Activated CD8-positive, alpha-beta memory T cell treated with anti-CD3 and anti-CD28 coated beads, Interleukin-2, amount 10 ng/mL, durations not matched to agents 7 days and 5 days (primary cell): ENCODE results near the gene HK3. TPM values are rescaled to one million over a fixed set of nuclear protein-coding genes. Genes with fewer than 3 reads are reported as not detected.
"Not testable (repeated sequence)": the region's sequence is repeated elsewhere in the genome, so short reads cannot be mapped to it uniquely, and the experiment has no call there.

Source experiments
- ATAC-seq: fragments of 150-1000 bp; cut with Tn5 transposase; one replicate; pipeline ENCODE4 v1.10.0; 2021; ENCODE audit warnings: moderate library complexity
- CTCF ChIA-PET: fragments of 350-600 bp; sonication (Branson Sonifier 250); formaldehyde crosslinking; loops from one replicate; lab custom pipeline; 2021; ENCODE audit warnings: antibody characterized with exemption; lab: Charles Lee
- DNase-seq: peaks from one replicate; pipeline ENCODE4 v3.0.0-alpha.2; 2020
- H3K27ac Mint-ChIP-seq: one replicate; pipeline ENCODE4 v1.8.0; 2021; ENCODE audit warnings: mild to moderate bottlenecking, mixed read lengths
- H3K27me3 Mint-ChIP-seq: one replicate; pipeline ENCODE4 v1.8.0; 2021; ENCODE audit warnings: mixed read lengths
- H3K36me3 Mint-ChIP-seq: one replicate; pipeline ENCODE4 v1.8.0; 2021; ENCODE audit warnings: mild to moderate bottlenecking, mixed read lengths
- H3K4me1 Mint-ChIP-seq: one replicate; pipeline ENCODE4 v1.8.0; 2021; ENCODE audit warnings: mixed read lengths
- H3K4me3 Mint-ChIP-seq: one replicate; pipeline ENCODE4 v1.8.0; 2021; ENCODE audit warnings: mild to moderate bottlenecking, moderate library complexity, mixed read lengths
- H3K9me3 Mint-ChIP-seq: one replicate; pipeline ENCODE4 v1.8.0; 2022; ENCODE audit warnings: low read depth, mixed read lengths
- total RNA-seq, 2 experiments: library from RNA; stranded (reverse); gene quantifications; one replicate each; pipeline ENCODE4 v1.2.3, GENCODE V29; 2021

The HK3 gene
- total RNA-seq, 2 experiments from 2014 or later = not detected

GRCh38 chr5:176876506-176877431 is 22.4 kb downstream of the HK3 start:
- DNase-seq (no peak), ATAC-seq (no peak)
- H3K27ac Mint-ChIP-seq = no peak overlapping the region
- H3K4me1 Mint-ChIP-seq = peaks cover 4% of the 10 kb centered on the region
- H3K27me3 Mint-ChIP-seq = peaks cover 17% of the 10 kb centered on the region
- H3K4me3 Mint-ChIP-seq = no peak overlapping the region
- CTCF ChIA-PET = interaction anchor here (1.3 kb wide), 1 partner anchor 216 kb away, joined by 3 read pairs; no protein-coding TSS in a partner anchor
- H3K9me3 Mint-ChIP-seq = peaks cover 4% of the 10 kb centered on the region
- H3K36me3 Mint-ChIP-seq = no peaks in the 10 kb centered on the region

- CTCF ChIA-PET = interaction anchor here (1.3 to 1.6 kb wide), 2 partner anchors 215 kb away, joined by 3 to 8 read pairs; no protein-coding TSS in a partner anchor
- no peak overlapping the region for H3K4me3 Mint-ChIP-seq
- no peaks in the 10 kb centered on the region for H3K36me3 Mint-ChIP-seq
- no peak overlapping the region for H3K27ac Mint-ChIP-seq
- H3K27me3 Mint-ChIP-seq = peaks cover 17% of the 10 kb centered on the region
- ATAC-seq = no peak
- DNase-seq = no peak
- peaks cover 4% of the 10 kb centered on the region for H3K9me3 Mint-ChIP-seq
- peaks cover 4% of the 10 kb centered on the region for H3K4me1 Mint-ChIP-seq
Observed at GRCh38 chr5:176875783-176876505, 23.2 kb downstream of the HK3 start.

GRCh38 chr5:176875014-176875550 is 24.1 kb downstream of the HK3 start:
- peaks cover 4% of the 10 kb centered on the region for H3K4me1 Mint-ChIP-seq
- H3K9me3 Mint-ChIP-seq = peaks cover 8% of the 10 kb centered on the region
- no peak overlapping the region for H3K27ac Mint-ChIP-seq
- DNase-seq = no peak
- ATAC-seq = no peak
- no peaks in the 10 kb centered on the region for H3K36me3 Mint-ChIP-seq
- peaks cover 17% of the 10 kb centered on the region for H3K27me3 Mint-ChIP-seq
- H3K4me3 Mint-ChIP-seq = no peak overlapping the region
- CTCF ChIA-PET = interaction anchor here (1.6 kb wide), 1 partner anchor 214 kb away, joined by 8 read pairs; no protein-coding TSS in a partner anchor

- CTCF ChIA-PET = interaction anchor here (1.6 kb wide), 1 partner anchor 213 kb away, joined by 8 read pairs; no protein-coding TSS in a partner anchor
- Mint-ChIP-seq H3K4me1 (peaks cover 4% of the 10 kb centered on the region), H3K9me3 (peaks cover 8% of the 10 kb centered on the region), H3K27ac (no peak overlapping the region), H3K4me3 (no peak overlapping the region), H3K27me3 (peaks cover 17% of the 10 kb centered on the region), H3K36me3 (no peaks in the 10 kb centered on the region)
- ATAC-seq = no peak
- DNase-seq = no peak
Observed at GRCh38 chr5:176874198-176874780, 24.9 kb downstream of the HK3 start.

GRCh38 chr5:176873541-176874172 is 25.5 kb downstream of the HK3 start:
- Mint-ChIP-seq H3K27ac (peak overlapping the region; percentile 52), H3K27me3 (peaks cover 17% of the 10 kb centered on the region), H3K4me1 (peaks cover 4% of the 10 kb centered on the region)

GRCh38 chr5:176873011-176873410 is 26.1 kb downstream of the HK3 start:
- DNase-seq, H3K9me3 Mint-ChIP-seq, H3K36me3 Mint-ChIP-seq, H3K4me1 Mint-ChIP-seq, ATAC-seq, H3K4me3 Mint-ChIP-seq, CTCF ChIA-PET: not testable (repeated sequence)
- Mint-ChIP-seq H3K27ac (peak overlapping the region; percentile 52), H3K27me3 (peaks cover 17% of the 10 kb centered on the region)

More at GRCh38 chr5:176873541-176874172, 25.5 kb downstream of the HK3 start:
- CTCF ChIA-PET = no interaction called here
- Mint-ChIP-seq H3K9me3 (peaks cover 8% of the 10 kb centered on the region), H3K4me3 (no peak overlapping the region), H3K36me3 (no peaks in the 10 kb centered on the region)
- DNase-seq (no peak), ATAC-seq (no peak)

GRCh38 chr5:176872586-176872985 is 26.6 kb downstream of the HK3 start:
- H3K9me3 Mint-ChIP-seq, H3K4me3 Mint-ChIP-seq, DNase-seq, H3K4me1 Mint-ChIP-seq, ATAC-seq, H3K36me3 Mint-ChIP-seq, CTCF ChIA-PET, H3K27ac Mint-ChIP-seq: not testable (repeated sequence)
- H3K27me3 Mint-ChIP-seq = peaks cover 18% of the 10 kb centered on the region

GRCh38 chr5:176870644-176871043 is 28.5 kb downstream of the HK3 start:
- H3K4me1 Mint-ChIP-seq, H3K4me3 Mint-ChIP-seq, H3K9me3 Mint-ChIP-seq, H3K27ac Mint-ChIP-seq, DNase-seq, H3K36me3 Mint-ChIP-seq, ATAC-seq, CTCF ChIA-PET: not testable (repeated sequence)
- peaks cover 29% of the 10 kb centered on the region for H3K27me3 Mint-ChIP-seq

GRCh38 chr5:176870110-176870591 is 29.0 kb downstream of the HK3 start:
- peaks cover 8% of the 10 kb centered on the region for H3K9me3 Mint-ChIP-seq
- no peaks in the 10 kb centered on the region for H3K4me1 Mint-ChIP-seq
- ATAC-seq = no peak
- no peak for DNase-seq
- H3K36me3 Mint-ChIP-seq = no peaks in the 10 kb centered on the region
- no peak overlapping the region for H3K4me3 Mint-ChIP-seq
- no peak overlapping the region for H3K27ac Mint-ChIP-seq
- peaks cover 29% of the 10 kb centered on the region for H3K27me3 Mint-ChIP-seq
- CTCF ChIA-PET = no interaction called here

- Mint-ChIP-seq H3K4me3 (no peak overlapping the region), H3K27me3 (peaks cover 24% of the 10 kb centered on the region), H3K27ac (no peak overlapping the region), H3K9me3 (peaks cover 7% of the 10 kb centered on the region), H3K4me1 (no peaks in the 10 kb centered on the region), H3K36me3 (no peaks in the 10 kb centered on the region)
- ATAC-seq = no peak
- DNase-seq = no peak
- CTCF ChIA-PET = no interaction called here
Observed at GRCh38 chr5:176869501-176870109, 29.5 kb downstream of the HK3 start.

GRCh38 chr5:176868731-176869130 is 30.4 kb downstream of the HK3 start:
- peaks cover 7% of the 10 kb centered on the region for H3K9me3 Mint-ChIP-seq
- CTCF ChIA-PET = no interaction called here
- no peak overlapping the region for H3K4me3 Mint-ChIP-seq
- ATAC-seq (no peak), DNase-seq (no peak)
- H3K4me1 Mint-ChIP-seq = no peaks in the 10 kb centered on the region
- H3K27ac Mint-ChIP-seq = no peak overlapping the region
- no peaks in the 10 kb centered on the region for H3K36me3 Mint-ChIP-seq
- peaks cover 24% of the 10 kb centered on the region for H3K27me3 Mint-ChIP-seq

GRCh38 chr5:176868126-176868525 is 31.0 kb downstream of the HK3 start:
- no peaks in the 10 kb centered on the region for H3K4me1 Mint-ChIP-seq
- CTCF ChIA-PET = no interaction called here
- no peaks in the 10 kb centered on the region for H3K36me3 Mint-ChIP-seq
- no peak overlapping the region for H3K27ac Mint-ChIP-seq
- no peak for DNase-seq
- peaks cover 27% of the 10 kb centered on the region for H3K27me3 Mint-ChIP-seq
- ATAC-seq = no peak
- H3K4me3 Mint-ChIP-seq = no peak overlapping the region
- peaks cover 5% of the 10 kb centered on the region for H3K9me3 Mint-ChIP-seq
